ENCODE results near the gene SNX18.
"Not testable (repeated sequence)": the region's sequence is repeated elsewhere in the genome, so short reads cannot be mapped to it uniquely, and the experiment has no call there.

Gene SNX18, protein sequence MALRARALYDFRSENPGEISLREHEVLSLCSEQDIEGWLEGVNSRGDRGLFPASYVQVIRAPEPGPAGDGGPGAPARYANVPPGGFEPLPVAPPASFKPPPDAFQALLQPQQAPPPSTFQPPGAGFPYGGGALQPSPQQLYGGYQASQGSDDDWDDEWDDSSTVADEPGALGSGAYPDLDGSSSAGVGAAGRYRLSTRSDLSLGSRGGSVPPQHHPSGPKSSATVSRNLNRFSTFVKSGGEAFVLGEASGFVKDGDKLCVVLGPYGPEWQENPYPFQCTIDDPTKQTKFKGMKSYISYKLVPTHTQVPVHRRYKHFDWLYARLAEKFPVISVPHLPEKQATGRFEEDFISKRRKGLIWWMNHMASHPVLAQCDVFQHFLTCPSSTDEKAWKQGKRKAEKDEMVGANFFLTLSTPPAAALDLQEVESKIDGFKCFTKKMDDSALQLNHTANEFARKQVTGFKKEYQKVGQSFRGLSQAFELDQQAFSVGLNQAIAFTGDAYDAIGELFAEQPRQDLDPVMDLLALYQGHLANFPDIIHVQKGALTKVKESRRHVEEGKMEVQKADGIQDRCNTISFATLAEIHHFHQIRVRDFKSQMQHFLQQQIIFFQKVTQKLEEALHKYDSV

DNA sequence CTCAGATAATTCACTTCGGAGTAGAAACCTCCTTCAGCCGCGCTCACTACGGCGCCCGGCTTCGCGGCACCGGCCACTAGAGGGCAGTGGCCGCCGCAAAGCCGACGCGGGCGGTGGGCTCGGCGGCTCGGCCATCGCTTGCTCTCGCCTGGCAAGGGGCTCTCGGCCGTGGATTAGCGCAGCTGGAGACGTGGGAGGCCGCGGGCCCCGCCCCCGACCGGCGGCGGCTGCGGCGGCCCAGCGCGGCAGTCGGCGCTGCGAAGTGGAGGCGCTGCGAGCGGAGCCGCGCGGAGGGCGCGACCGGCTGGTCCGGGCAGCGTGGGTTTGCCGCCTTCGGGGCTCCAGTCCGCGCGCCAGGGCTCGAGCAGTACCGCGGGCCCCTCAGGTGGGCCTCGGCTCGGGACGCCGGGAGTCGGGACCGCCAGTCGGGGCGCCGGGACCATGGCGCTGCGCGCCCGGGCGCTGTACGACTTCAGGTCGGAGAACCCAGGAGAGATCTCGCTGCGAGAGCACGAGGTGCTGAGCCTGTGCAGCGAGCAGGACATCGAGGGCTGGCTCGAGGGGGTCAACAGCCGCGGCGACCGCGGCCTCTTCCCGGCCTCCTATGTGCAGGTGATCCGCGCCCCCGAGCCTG, at the start of gene SNX18:
TSS of gene SNX18 (plus strand) at position 248 of the 634 bp plus-strand sequence. CDS start at position 442, 194 bp downstream.
- peak; percentile 94 for DNase-seq (ENCODE audit: low read depth)

DNA sequence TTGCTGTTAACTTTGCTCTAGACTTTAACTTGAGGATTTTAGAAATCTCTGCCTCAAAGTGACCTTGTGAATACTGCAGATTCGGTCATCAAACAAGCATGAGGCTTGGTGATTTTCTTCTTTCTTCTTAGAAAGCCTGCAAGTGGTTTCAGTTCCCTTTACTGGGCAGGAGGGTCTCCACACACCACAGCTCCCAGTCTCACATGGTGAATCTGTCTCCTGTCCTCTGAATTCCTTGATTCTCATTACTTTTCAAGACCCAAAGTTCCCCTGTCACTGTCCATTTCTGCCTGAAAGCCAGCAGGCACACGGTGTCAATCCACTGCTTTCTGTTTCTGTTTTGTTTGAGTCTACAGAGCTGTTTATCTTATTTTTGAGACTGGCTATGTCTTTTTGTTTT, 47.9 kb upstream of the SNX18 start:
- peak; percentile 45 for DNase-seq (ENCODE audit: low read depth)

DNA sequence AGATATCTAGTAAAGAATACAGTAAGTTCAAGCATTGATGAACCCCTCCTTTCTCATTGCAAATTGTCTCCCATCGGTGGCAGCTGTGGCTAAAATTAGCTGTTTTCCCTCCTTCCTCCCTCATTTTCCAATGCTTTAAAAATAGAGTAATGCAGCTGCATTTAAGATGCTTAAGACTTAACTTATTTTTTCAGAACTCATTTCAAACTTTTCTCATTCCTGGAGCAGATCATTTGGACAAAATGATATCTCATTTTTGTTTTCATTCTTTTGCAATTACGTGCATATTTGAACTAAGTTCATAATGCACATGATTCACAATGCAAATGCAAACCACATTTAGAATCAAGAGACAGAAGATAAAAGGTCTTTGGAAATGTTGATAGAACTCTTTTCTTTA, 47.4 kb upstream of the SNX18 start:
- peak; percentile 69 for DNase-seq (ENCODE audit: low read depth)

DNA sequence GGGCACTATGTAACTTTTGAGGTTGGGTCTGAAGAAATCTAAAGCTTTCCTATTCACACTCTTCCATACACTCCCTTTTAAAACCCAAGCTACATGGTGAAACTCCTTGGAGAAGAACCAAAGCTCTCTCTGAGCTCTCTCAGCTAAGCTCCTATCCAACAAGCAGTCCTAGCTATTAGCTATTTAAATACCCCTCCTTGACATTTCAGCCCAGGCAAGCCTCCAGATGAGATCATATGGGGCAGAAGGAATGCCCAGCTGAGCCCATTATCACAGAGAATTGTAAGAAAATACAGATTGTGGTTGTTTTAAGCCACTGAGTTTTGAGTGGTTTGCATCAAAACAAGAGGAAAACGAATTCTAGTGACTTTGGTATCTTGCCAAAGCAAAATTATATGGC, 46.9 kb upstream of the SNX18 start:
- DNase-seq (ENCODE audit: low read depth): peak; percentile 86

DNA sequence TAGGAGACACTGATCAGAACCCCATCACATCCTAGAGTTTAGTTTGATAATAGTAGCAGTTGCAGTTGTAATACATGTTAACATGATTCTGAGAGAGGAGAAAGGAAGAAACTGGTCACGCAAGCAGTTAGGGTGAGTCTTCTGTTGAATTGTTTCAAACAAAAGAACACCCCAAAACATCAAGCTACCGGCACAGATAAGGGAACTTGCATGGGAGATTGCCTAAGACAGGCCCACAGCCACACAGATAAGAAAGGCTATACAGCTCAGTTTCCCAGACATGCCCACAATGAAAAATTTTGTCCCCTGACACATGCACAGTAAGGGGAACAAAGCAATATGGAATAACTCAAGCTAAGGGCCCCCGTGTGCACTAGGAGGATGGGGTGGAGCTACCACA, 46.2 kb upstream of the SNX18 start:
- no peak for DNase-seq (ENCODE audit: low read depth)

DNA sequence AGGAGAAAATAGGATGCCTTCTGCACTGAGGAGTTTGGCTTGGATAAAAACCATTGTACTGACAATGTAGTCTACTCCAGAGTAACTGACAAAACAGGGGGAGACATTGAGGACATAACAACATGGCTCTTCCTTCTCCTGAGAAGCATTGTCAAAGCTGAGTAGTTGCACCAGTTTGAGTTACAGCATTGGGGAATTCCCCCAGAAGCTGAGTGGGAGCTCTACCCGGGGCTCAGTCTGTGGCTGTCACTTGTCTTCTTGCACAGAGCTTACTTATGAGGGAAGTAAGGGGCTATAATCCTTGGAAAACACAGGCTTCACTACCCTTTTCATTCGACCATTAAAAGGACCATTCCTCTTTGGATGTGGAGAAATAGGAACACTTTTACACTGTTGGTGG, 40.9 kb upstream of the SNX18 start:
- no peak for DNase-seq (ENCODE audit: low read depth)

DNA sequence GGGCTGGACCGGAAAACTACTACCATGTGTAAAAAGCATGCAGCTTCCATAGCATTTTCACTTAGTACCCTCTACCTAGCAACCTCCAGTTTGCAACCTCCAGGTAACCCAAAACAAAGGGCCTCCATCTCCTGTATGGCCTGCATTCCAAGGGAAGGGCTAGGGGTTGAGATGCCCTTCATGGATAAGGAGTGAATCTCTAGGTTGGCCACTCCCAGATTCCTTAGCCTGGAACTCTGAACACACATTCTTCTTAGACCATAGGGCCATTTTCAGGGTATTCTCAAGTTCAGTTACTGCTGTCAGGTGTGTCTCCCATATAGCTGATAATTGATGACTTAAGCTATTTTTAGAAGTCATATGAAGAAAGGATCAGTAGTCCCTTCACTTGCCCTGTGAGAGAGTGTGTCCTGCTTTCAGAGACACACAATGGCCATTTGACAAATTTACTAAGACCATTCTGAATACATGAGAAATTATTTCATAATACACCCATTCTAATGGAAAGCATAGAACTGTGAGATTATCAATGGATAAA, 39.5 kb upstream of the SNX18 start:
- DNase-seq (ENCODE audit: low read depth): no peak

DNA sequence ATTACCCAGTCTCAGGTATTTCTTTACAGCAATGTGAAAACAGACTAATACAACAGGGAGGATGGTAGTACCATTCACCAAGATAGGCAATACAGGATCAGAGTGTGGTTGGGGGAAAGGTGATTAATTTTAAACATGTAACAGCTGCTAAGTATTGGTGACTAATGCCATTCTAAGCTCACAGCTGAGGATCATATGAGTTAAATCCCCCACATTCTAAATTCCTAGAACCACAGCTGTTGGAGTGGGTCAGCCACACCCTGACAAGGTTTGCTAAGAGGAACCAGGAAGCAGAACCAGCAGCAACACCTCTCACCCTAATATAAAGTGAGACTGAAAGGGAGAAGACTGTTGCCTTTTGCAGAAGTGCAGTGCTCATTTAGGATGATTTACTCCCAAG, 37.3 kb upstream of the SNX18 start:
- DNase-seq (ENCODE audit: low read depth): no peak

DNA sequence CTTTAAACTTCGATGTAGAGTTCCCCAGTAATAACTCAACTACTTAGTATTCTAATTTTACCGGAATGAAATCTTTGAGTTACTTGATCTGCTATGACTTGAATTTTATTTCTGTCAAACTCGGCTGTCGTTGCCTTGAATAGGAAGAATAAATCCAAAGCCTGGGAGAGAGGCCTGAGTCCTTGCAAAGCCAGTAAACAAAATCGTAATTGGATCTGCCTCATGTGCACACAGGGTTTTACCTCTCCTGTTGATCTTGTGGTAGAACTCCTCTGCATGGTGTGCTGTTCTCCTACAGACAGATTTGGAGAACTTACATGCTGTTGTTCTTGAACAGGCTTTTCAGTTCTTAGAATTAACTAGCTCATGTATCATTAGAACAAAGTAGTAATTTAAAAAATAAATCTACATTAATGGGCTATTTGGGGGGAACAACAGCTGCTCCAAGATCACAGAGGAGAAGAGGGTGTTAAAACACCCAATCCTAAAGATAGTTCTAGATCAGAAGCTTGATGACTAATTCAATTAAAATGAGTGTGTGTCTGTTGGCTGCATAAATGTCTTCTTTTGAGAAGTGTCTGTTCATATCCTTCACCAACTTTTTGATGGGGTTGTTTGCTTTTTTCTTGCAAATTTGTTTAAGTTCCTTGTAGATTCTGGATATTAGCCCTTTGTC, 33.2 kb upstream of the SNX18 start:
- DNase-seq (ENCODE audit: low read depth): no peak

DNA sequence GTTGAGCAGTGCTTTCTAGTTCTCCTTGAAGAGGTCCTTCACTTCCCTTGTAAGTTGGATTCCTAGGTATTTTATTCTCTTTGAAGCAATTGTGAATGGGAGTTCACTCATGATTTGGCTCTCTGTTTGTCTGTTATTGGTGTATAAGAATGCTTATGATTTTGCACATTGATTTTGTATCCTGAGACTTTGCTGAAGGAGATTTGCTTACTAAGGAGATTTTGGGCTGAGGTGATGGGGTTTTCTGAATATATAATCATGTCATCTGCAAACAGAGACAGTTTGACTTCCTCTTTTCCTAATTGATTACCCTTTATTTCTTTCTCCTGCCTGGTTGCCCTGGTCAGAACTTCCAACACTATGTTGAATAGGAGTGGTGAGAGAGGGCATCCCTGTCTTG, 31.9 kb upstream of the SNX18 start:
- not testable (repeated sequence) for DNase-seq (ENCODE audit: low read depth)

DNA sequence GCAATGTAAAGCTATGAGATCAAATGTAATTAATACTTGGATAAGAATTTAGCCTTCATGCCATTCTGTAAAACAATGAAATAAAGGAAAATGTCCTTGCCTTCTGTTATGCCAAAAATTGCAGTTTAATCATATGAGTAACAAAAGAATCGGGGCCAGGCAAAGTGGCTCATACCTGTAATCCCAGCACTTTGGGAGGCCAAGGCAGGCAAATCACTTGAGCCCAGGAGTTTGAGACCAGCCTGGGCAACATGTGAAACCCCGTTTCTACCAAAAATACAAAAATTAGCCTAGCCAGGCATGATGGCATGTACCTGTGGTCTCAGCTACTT, 27.9 kb upstream of the SNX18 start:
- DNase-seq (ENCODE audit: low read depth): not testable (repeated sequence)

DNA sequence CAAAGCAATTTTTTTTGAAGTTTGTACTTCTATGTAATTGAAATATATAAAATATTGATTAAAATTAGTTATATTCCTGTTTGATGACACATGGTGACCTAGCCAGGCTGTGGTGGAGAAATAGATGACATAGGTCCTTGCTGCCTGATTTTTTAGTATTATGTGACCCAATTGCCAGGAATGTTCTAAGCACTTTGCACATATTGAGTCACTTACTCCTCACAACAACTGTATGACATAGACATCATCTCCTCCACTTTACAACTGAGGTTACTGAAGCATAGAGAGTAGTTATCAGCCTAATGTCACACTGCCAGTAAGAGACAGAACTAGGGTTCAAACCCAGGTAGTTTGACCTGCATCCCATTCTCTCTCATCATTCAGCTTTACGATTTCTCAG, 26.2 kb upstream of the SNX18 start:
- peak; percentile 11 for DNase-seq (ENCODE audit: low read depth)

DNA sequence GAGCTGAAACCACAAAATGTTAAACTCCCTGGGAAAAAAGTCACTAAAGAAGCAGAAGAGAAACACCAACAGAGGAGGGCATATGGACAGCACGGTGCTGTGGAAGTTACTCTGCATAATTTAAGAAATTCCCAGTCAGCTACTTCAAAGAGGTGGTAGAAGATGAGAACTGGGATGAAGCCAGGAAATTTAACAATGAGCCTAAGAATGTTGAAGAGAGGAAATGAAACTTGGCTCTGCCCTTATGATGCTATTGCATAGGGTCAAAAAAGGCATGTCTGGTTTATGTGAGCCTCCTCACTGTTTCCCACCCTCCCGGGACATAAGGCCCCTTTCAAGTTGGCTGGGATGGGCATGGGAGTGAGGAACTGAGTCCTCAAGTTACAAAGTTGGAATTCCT, 25.4 kb upstream of the SNX18 start:
- no peak for DNase-seq (ENCODE audit: low read depth)

DNA sequence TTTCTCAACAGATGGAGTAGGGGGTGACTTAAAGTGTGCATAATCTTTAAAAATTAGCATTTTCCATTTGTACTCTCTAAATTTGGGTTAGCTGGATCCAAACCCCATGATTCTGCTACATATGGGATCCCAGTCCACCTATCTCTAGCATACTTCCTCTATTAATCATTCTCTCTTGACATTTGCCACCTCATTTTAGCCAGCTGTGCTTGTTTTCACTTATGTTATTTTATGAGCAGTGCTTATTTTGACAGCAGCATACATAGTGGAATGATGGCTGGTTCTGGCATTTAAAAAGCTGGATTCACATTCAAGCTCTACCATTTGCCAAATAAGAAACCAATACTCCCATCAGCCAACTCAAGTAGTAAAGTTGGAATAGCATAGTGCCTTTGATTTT, 22.5 kb upstream of the SNX18 start:
- DNase-seq (ENCODE audit: low read depth): no peak

DNA sequence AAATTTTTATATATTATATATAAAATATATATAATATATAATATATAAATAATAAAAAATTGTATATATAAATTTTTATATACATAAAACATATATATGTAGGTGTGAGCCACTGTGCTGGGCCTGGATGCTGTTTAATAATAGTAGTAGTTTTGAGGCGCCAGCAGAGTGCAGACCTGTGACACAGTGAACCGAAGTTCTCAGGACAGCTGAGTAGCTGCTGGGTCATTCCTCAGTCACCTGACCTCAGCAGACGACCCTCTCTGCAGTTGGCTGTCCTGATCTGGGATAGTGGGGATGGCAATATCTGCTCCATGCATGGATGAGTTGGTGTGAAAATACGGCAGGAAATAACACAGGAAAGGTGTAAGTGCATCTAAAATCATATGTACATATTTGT, 3.3 kb upstream of the SNX18 start:
- DNase-seq (ENCODE audit: low read depth): no peak

DNA sequence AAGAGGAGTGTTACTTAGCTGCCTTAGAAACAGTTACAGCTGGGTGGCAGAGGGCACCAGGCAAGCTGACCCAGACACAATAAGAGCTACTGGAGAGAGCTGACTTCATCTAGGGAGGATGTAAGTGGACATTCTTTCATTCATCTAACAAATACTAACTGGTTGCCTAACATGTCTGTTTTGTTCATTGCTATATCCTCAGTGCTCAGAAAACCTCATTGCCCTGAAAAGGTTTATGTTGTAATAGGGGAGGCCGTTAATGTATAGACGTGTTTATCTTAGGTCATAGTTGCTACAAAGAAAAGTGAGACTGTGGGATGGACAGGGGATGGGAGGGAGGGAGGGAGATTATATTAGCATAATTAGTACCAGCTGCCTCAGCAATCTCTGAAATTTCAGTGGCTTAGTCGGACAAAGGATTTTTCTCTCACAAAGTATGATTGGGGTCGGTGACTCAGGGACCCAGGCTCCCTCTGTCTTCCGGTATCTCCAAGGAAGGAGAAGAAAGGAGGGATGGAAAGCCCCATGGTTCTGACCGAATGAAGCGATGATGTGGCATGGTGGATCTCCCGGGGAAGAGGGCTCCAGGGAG, 2.6 kb upstream of the SNX18 start:
- peak; percentile 84 for DNase-seq (ENCODE audit: low read depth)

DNA sequence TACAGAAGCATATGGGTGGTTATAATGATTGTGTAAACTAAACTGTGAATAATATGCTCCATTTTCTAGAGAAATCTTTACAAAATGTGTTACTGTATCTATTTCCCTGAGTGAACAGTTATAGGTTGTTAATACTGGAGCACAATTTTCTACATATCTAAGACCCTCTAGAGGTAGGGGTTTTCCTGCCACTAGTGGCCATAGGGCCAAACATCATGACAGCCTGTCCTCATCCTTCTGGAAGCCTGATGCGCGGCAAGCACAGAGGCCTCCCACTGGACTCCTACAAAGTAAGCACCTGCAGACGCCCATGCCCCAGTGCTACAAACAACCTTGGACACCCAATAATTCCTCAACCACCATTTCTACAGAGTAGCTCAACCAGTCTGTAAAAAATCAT, 1.9 kb upstream of the SNX18 start:
- no peak for DNase-seq (ENCODE audit: low read depth)

DNA sequence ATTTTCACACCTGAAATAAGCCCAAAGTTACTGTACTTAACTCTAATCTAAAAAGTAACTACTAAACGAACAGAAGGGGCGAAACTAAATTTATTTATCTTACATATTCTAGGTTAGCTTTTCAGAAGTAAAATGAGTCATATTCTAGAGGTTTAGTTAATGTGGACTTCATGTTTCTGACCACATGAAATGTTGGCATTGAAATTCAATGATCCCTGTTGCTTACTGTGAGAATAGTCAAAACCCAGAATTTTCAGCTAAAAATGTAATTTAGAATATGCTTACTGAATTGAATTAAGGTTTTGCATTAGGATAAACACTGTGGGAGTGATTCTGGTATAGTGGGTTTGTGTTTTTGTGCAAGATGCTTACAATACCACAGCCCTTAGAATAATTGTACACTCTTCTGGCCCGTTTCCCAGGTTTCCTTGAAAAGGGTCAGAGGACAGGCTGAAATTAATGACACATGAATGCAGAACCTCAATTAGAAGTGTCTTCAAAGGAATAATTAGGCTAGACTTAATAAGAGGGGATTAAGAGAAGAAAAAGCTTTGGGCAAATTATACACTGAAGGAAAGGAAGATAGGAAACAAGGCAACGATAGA, 1.4 kb upstream of the SNX18 start:
- peak; percentile 65 for DNase-seq (ENCODE audit: low read depth)

DNA sequence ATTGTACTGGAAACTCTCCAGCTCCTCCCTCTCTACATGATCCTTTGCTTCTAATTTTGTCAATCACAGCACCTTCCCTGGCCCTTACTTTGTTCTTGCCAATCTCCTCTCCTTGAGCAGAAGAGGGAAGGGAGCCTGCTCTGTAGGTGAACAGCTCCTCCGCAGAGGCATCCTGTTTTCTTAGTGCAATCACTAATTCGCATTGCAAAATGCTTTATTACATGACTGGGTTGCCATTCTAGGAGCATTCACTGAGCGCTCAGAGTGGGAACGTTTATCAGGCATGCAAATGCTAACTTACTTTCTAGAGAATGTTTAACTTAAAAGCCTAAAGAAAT, 416 bp upstream of the SNX18 start:
- no peak for DNase-seq (ENCODE audit: low read depth)

DNA sequence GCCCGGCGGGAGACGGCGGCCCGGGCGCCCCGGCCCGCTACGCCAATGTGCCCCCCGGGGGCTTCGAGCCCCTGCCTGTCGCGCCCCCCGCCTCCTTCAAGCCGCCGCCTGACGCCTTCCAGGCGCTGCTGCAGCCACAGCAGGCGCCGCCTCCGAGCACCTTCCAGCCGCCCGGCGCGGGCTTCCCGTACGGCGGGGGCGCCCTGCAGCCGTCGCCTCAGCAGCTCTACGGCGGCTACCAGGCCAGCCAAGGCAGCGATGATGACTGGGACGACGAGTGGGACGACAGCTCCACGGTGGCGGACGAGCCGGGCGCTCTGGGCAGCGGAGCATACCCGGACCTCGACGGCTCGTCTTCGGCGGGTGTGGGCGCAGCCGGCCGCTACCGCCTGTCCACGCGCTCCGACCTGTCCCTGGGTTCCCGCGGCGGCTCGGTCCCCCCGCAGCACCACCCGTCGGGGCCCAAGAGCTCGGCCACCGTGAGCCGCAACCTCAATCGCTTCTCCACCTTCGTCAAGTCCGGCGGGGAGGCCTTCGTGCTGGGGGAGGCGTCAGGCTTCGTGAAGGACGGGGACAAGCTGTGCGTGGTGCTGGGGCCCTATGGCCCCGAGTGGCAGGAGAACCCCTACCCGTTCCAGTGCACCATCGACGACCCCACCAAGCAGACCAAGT, 723 bp downstream of the SNX18 start:
- DNase-seq (ENCODE audit: low read depth): peak; percentile 54

DNA sequence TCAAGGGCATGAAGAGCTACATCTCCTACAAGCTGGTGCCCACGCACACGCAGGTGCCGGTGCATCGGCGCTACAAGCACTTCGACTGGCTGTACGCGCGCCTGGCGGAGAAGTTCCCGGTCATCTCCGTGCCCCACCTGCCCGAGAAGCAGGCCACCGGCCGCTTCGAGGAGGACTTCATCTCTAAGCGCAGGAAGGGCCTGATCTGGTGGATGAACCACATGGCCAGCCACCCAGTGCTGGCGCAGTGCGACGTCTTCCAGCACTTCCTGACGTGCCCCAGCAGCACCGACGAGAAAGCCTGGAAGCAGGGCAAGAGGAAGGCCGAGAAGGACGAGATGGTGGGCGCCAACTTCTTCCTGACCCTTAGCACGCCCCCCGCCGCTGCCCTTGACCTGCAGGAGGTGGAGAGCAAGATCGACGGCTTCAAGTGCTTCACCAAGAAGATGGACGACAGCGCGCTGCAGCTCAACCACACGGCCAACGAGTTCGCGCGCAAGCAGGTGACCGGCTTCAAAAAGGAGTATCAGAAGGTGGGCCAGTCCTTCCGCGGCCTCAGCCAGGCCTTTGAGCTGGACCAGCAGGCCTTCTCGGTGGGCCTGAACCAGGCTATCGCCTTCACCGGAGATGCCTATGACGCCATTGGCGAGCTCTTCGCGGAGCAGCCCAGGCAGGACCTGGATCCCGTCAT, 1.4 kb downstream of the SNX18 start:
- DNase-seq (ENCODE audit: low read depth): no peak

All from iris pigment epithelial cell (primary cell).